GM23338 (cell line): ENCODE data around the gene TEX53. TPM values are rescaled to one million over a fixed set of nuclear protein-coding genes. Genes with fewer than 3 reads are reported as not detected.

Experiments used
- ATAC-seq: fragments of 200-7000 bp; cut with Tn5 transposase; 3 replicates; pipeline ENCODE4 v1.9.1; 2020
- DNase-seq: peaks from one replicate; pipeline ENCODE4 v3.0.0-alpha.2; 2015; ENCODE audit warnings: low spot score
- H2AFZ ChIP-seq: fragments of 200-600 bp; sonication (generic); 2 replicates; pipeline ENCODE4 v1.8.0; 2016; ENCODE audit warnings: antibody characterized with exemption, mild to moderate bottlenecking, moderate library complexity
- H3F3A ChIP-seq: fragments of 200-600 bp; sonication (generic); replicated peaks from 2 replicates; pipeline ENCODE4 v1.8.0; 2017; ENCODE audit warnings: antibody characterized with exemption, mixed run types, low read depth
- H3K27ac ChIP-seq: fragments of 200-600 bp; sonication (generic); 2 replicates; pipeline ENCODE4 v1.6.1; 2016; ENCODE audit warnings: low read depth
- H3K27me3 ChIP-seq: fragments of 200-600 bp; sonication (generic); 2 replicates; pipeline ENCODE4 v1.8.0; 2016; ENCODE audit warnings: mild to moderate bottlenecking, mixed run types, moderate library complexity; ENCODE audit not compliant: insufficient read depth
- H3K36me3 ChIP-seq: fragments of 200-600 bp; sonication (generic); 2 replicates; pipeline ENCODE4 v1.8.0; 2016; ENCODE audit warnings: mild to moderate bottlenecking; ENCODE audit not compliant: insufficient read depth
- H3K4me1 ChIP-seq: fragments of 200-600 bp; sonication (generic); 2 replicates; pipeline ENCODE4 v1.8.0; 2016; ENCODE audit warnings: mild to moderate bottlenecking, moderate library complexity; ENCODE audit not compliant: insufficient read depth
- H3K4me2 ChIP-seq: fragments of 200-600 bp; sonication (generic); 2 replicates; pipeline ENCODE4 v1.7.1; 2017; ENCODE audit warnings: mixed run types
- H3K4me3 ChIP-seq: fragments of 200-600 bp; sonication (generic); 2 replicates; pipeline ENCODE4 v1.6.1; 2016; ENCODE audit warnings: mixed run types
- H3K79me2 ChIP-seq: fragments of 200-600 bp; sonication (generic); replicated peaks from 2 replicates; pipeline ENCODE4 v1.8.0; 2017; ENCODE audit warnings: mild to moderate bottlenecking; ENCODE audit not compliant: insufficient read depth
- H3K9me2 ChIP-seq: fragments of 200-600 bp; sonication (generic); 2 replicates; pipeline ENCODE4 v1.8.0; 2017; ENCODE audit not compliant: insufficient read depth
- H4K20me1 ChIP-seq: fragments of 200-600 bp; sonication (generic); replicated peaks from 2 replicates; pipeline ENCODE4 v1.8.0; 2017; ENCODE audit warnings: mild to moderate bottlenecking; ENCODE audit not compliant: insufficient read depth
- H3K27ac Mint-ChIP-seq: 2 replicates; pipeline ENCODE4 v1.8.0; 2020; ENCODE audit warnings: inconsistent platforms, mild to moderate bottlenecking, moderate library complexity, mixed read lengths
- H3K27me3 Mint-ChIP-seq: 3 replicates; pipeline ENCODE4 v1.8.0; 2022; ENCODE audit warnings: low read depth, mild to moderate bottlenecking, moderate library complexity, mixed read lengths, inconsistent platforms; ENCODE audit not compliant: insufficient read depth, poor library complexity
- H3K36me3 Mint-ChIP-seq: 3 replicates; pipeline ENCODE4 v1.8.0; 2021; ENCODE audit warnings: low read depth, mild to moderate bottlenecking, inconsistent platforms, moderate library complexity, mixed read lengths
- H3K4me1 Mint-ChIP-seq: 3 replicates; pipeline ENCODE4 v1.8.0; 2020; ENCODE audit warnings: mild to moderate bottlenecking, inconsistent platforms, mixed read lengths
- H3K4me3 Mint-ChIP-seq: 3 replicates; pipeline ENCODE4 v1.8.0; 2021; ENCODE audit warnings: moderate library complexity, mild to moderate bottlenecking, inconsistent platforms, mixed read lengths
- H3K9me3 Mint-ChIP-seq: 3 replicates; pipeline ENCODE4 v1.8.0; 2020; ENCODE audit warnings: moderate library complexity, mild to moderate bottlenecking, inconsistent platforms, mixed read lengths
- CREB1 ChIP-seq: fragments of 250-450 bp; sonication (Bioruptor Pico); IDR thresholded peaks from 2 replicates; pipeline ENCODE4 v1.5.0; 2020; ENCODE audit warnings: low read depth, mild to moderate bottlenecking, moderate library complexity
- EZH2 ChIP-seq: fragments of 200-600 bp; sonication (generic); IDR thresholded peaks from one replicate; pipeline ENCODE4 v1.8.0; 2017; ENCODE audit warnings: antibody characterized with exemption, mild to moderate bottlenecking, low read depth; ENCODE audit not compliant: unreplicated experiment
- EZH2phosphoT487 ChIP-seq: fragments of 200-600 bp; sonication (generic); IDR thresholded peaks from one replicate; pipeline ENCODE4 v1.8.1; 2018; ENCODE audit warnings: antibody characterized with exemption; ENCODE audit not compliant: unreplicated experiment
- JUNB ChIP-seq: IDR thresholded peaks from one replicate; pipeline ENCODE4 v1.6.1; 2016; ENCODE audit warnings: antibody characterized with exemption; ENCODE audit not compliant: unreplicated experiment
- NANOG ChIP-seq: IDR thresholded peaks from 2 replicates; pipeline ENCODE4 v1.6.1; 2016; ENCODE audit warnings: antibody characterized with exemption, borderline replicate concordance
- POLR2AphosphoS5 ChIP-seq: IDR thresholded peaks from 2 replicates; pipeline ENCODE4 v1.6.1; 2016; ENCODE audit warnings: antibody characterized with exemption, low read depth
- STAT1 ChIP-seq: IDR thresholded peaks from one replicate; pipeline ENCODE4 v1.6.1; 2016; ENCODE audit warnings: antibody characterized with exemption; ENCODE audit not compliant: unreplicated experiment
- ZNF114 ChIP-seq: fragments of 250-450 bp; sonication (Bioruptor Pico); IDR thresholded peaks from 2 replicates; pipeline ENCODE4 v1.5.0; 2020; ENCODE audit warnings: mild to moderate bottlenecking, moderate library complexity
- ZNF331 ChIP-seq: fragments of 250-450 bp; sonication (Bioruptor Pico); IDR thresholded peaks from 2 replicates; pipeline ENCODE4 v1.5.0; 2020; ENCODE audit warnings: low read depth, mild to moderate bottlenecking, moderate library complexity
- polyA plus RNA-seq: library from polyadenylated mRNA; unstranded; fragments of >200 nt; fragmentation: Nextera tagmentation; extraction: Ambion mirVana; gene quantifications from 2 replicates; pipeline ENCODE4 v1.2.1, GENCODE V29; 2016
- total RNA-seq: library from RNA; depleted of rRNA; stranded (reverse); fragments of >200 nt; shearing (Covaris generic); gene quantifications from 2 replicates; pipeline ENCODE4 v1.2.3, GENCODE V29; 2014
- TF ChIP-seq, protein P1 (sequence below): fragments of 250-450 bp; sonication (Bioruptor Pico); IDR thresholded peaks from 2 replicates; pipeline ENCODE4 v1.5.0; 2020; ENCODE audit warnings: mild to moderate bottlenecking, moderate library complexity
- TF ChIP-seq, protein P2 (sequence below): IDR thresholded peaks from one replicate; pipeline ENCODE4 v1.6.1; 2018; ENCODE audit warnings: antibody characterized with exemption; ENCODE audit not compliant: unreplicated experiment
- TF ChIP-seq, protein P3 (sequence below), 2 experiments: fragments of 200-600 bp in 1 of 2; sonication (generic) in 1 of 2; conservative IDR thresholded peaks; 2 replicates each; pipeline versions ENCODE4 v1.5.1 to v1.6.1; 2016 to 2017; ENCODE audit warnings: antibody characterized with exemption in 2 of 2, low read depth in 2 of 2, mild to moderate bottlenecking in 2 of 2, moderate library complexity in 1 of 2
- TF ChIP-seq, protein P4 (sequence below): IDR thresholded peaks from 2 replicates; pipeline ENCODE4 v1.6.1; 2016; ENCODE audit warnings: antibody characterized with exemption

TEX53 gene
- total and polyA plus RNA-seq, 2 experiments from 2014 or later = not detected

DNA sequence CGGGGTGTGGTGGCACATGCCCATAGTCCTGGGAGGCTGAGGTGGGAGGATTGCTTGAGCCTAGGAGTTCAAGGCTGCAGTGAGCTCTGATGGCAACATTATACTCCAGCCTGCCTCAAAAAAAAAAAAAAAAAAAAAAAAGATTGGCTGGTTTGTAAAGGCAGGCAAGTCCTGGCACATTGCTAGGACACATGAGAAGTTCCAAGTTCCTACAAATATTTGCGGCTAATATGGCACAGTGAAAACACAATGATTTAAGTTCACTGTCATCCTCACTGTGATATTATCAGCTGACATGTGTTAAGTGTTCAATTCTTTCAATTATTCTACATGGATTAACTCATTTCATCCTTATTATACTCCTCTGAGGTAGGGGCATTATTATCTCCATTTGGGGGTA, 26.4 kb downstream of the TEX53 start:
- H3F3A ChIP-seq = no peaks in the 10 kb centered on the region
- no peak overlapping the region for H3K4me2 ChIP-seq
- H3K4me1 Mint-ChIP-seq = no peaks in the 10 kb centered on the region
- no peak overlapping the region for H3K27ac ChIP-seq
- no peaks in the 10 kb centered on the region for H3K9me2 ChIP-seq
- peaks cover 52% of the 10 kb centered on the region for H3K36me3 Mint-ChIP-seq
- no peak for TF ChIP-seq EZH2phosphoT487
- no peak for TF ChIP-seq CREB1 (CRISPR knock-in tag)
- no peak for TF ChIP-seq ZNF114
- TF ChIP-seq STAT1 = no peak
- no peak for TF ChIP-seq ZNF331 (CRISPR knock-in tag)
- no peak for TF ChIP-seq EZH2
- TF ChIP-seq POLR2AphosphoS5 = no peak
- TF ChIP-seq, protein P1, sequence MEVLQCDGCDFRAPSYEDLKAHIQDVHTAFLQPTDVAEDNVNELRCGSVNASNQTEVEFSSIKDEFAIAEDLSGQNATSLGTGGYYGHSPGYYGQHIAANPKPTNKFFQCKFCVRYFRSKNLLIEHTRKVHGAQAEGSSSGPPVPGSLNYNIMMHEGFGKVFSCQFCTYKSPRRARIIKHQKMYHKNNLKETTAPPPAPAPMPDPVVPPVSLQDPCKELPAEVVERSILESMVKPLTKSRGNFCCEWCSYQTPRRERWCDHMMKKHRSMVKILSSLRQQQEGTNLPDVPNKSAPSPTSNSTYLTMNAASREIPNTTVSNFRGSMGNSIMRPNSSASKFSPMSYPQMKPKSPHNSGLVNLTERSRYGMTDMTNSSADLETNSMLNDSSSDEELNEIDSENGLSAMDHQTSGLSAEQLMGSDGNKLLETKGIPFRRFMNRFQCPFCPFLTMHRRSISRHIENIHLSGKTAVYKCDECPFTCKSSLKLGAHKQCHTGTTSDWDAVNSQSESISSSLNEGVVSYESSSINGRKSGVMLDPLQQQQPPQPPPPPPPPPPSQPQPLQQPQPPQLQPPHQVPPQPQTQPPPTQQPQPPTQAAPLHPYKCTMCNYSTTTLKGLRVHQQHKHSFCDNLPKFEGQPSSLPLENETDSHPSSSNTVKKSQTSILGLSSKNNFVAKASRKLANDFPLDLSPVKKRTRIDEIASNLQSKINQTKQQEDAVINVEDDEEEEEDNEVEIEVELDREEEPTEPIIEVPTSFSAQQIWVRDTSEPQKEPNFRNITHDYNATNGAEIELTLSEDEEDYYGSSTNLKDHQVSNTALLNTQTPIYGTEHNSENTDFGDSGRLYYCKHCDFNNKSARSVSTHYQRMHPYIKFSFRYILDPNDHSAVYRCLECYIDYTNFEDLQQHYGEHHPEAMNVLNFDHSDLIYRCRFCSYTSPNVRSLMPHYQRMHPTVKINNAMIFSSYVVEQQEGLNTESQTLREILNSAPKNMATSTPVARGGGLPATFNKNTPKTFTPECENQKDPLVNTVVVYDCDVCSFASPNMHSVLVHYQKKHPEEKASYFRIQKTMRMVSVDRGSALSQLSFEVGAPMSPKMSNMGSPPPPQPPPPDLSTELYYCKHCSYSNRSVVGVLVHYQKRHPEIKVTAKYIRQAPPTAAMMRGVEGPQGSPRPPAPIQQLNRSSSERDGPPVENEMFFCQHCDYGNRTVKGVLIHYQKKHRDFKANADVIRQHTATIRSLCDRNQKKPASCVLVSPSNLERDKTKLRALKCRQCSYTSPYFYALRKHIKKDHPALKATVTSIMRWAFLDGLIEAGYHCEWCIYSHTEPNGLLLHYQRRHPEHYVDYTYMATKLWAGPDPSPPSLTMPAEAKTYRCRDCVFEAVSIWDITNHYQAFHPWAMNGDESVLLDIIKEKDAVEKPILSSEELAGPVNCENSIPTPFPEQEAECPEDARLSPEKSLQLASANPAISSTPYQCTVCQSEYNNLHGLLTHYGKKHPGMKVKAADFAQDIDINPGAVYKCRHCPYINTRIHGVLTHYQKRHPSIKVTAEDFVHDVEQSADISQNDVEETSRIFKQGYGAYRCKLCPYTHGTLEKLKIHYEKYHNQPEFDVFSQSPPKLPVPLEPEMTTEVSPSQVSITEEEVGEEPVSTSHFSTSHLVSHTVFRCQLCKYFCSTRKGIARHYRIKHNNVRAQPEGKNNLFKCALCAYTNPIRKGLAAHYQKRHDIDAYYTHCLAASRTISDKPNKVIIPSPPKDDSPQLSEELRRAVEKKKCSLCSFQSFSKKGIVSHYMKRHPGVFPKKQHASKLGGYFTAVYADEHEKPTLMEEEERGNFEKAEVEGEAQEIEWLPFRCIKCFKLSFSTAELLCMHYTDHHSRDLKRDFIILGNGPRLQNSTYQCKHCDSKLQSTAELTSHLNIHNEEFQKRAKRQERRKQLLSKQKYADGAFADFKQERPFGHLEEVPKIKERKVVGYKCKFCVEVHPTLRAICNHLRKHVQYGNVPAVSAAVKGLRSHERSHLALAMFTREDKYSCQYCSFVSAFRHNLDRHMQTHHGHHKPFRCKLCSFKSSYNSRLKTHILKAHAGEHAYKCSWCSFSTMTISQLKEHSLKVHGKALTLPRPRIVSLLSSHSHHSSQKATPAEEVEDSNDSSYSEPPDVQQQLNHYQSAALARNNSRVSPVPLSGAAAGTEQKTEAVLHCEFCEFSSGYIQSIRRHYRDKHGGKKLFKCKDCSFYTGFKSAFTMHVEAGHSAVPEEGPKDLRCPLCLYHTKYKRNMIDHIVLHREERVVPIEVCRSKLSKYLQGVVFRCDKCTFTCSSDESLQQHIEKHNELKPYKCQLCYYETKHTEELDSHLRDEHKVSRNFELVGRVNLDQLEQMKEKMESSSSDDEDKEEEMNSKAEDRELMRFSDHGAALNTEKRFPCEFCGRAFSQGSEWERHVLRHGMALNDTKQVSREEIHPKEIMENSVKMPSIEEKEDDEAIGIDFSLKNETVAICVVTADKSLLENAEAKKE = no peak
- no peak for TF ChIP-seq NANOG
- TF ChIP-seq, protein P2, sequence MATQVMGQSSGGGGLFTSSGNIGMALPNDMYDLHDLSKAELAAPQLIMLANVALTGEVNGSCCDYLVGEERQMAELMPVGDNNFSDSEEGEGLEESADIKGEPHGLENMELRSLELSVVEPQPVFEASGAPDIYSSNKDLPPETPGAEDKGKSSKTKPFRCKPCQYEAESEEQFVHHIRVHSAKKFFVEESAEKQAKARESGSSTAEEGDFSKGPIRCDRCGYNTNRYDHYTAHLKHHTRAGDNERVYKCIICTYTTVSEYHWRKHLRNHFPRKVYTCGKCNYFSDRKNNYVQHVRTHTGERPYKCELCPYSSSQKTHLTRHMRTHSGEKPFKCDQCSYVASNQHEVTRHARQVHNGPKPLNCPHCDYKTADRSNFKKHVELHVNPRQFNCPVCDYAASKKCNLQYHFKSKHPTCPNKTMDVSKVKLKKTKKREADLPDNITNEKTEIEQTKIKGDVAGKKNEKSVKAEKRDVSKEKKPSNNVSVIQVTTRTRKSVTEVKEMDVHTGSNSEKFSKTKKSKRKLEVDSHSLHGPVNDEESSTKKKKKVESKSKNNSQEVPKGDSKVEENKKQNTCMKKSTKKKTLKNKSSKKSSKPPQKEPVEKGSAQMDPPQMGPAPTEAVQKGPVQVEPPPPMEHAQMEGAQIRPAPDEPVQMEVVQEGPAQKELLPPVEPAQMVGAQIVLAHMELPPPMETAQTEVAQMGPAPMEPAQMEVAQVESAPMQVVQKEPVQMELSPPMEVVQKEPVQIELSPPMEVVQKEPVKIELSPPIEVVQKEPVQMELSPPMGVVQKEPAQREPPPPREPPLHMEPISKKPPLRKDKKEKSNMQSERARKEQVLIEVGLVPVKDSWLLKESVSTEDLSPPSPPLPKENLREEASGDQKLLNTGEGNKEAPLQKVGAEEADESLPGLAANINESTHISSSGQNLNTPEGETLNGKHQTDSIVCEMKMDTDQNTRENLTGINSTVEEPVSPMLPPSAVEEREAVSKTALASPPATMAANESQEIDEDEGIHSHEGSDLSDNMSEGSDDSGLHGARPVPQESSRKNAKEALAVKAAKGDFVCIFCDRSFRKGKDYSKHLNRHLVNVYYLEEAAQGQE = no peak
- TF ChIP-seq, protein P3, sequence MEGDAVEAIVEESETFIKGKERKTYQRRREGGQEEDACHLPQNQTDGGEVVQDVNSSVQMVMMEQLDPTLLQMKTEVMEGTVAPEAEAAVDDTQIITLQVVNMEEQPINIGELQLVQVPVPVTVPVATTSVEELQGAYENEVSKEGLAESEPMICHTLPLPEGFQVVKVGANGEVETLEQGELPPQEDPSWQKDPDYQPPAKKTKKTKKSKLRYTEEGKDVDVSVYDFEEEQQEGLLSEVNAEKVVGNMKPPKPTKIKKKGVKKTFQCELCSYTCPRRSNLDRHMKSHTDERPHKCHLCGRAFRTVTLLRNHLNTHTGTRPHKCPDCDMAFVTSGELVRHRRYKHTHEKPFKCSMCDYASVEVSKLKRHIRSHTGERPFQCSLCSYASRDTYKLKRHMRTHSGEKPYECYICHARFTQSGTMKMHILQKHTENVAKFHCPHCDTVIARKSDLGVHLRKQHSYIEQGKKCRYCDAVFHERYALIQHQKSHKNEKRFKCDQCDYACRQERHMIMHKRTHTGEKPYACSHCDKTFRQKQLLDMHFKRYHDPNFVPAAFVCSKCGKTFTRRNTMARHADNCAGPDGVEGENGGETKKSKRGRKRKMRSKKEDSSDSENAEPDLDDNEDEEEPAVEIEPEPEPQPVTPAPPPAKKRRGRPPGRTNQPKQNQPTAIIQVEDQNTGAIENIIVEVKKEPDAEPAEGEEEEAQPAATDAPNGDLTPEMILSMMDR (conservative IDR thresholded peaks at IDR 0.05; ENCODE audit: low read depth in 2 of 2) = no peak
- TF ChIP-seq, protein P4, sequence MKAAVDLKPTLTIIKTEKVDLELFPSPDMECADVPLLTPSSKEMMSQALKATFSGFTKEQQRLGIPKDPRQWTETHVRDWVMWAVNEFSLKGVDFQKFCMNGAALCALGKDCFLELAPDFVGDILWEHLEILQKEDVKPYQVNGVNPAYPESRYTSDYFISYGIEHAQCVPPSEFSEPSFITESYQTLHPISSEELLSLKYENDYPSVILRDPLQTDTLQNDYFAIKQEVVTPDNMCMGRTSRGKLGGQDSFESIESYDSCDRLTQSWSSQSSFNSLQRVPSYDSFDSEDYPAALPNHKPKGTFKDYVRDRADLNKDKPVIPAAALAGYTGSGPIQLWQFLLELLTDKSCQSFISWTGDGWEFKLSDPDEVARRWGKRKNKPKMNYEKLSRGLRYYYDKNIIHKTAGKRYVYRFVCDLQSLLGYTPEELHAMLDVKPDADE = no peak
- no peak for TF ChIP-seq JUNB
- H3K27me3 Mint-ChIP-seq = peaks cover 7% of the 10 kb centered on the region
- no peaks in the 10 kb centered on the region; the same call in 1 of the 2 replicates for H3K36me3 ChIP-seq
- H3K4me3 ChIP-seq = no peak overlapping the region
- no peak overlapping the region for H3K4me3 Mint-ChIP-seq
- H3K4me1 ChIP-seq = no peaks in the 10 kb centered on the region
- H3K27ac Mint-ChIP-seq = no peak overlapping the region
- no peaks in the 10 kb centered on the region for H3K9me3 Mint-ChIP-seq
- no peaks in the 10 kb centered on the region for H4K20me1 ChIP-seq
- no peak for DNase-seq
- no peaks in the 10 kb centered on the region for H3K27me3 ChIP-seq
- no peaks in the 10 kb centered on the region for H3K79me2 ChIP-seq
- no peak overlapping the region for H2AFZ ChIP-seq
- ATAC-seq = no peak
